ENCODE results near the gene ADAMTS12.

Gene ADAMTS12

DNA sequence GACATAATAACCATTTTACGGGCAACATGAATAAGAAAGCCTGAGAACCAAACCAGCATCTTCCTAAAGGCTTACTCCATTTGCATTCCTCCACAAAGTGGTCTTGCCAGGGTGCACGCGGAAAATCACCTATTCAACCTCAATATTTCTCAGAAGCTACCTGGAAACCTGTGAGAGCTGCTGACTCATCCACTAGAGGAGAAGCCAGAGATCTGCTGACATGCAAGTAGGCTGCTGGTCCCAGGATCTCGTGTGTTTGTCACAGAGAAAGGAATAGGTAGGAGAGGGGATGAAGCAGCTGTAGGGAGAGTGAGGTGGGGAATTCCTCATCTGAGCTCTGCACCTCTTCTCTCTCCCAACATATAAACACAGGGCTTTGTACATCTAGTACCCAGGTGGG, 138.1 kb downstream of the ADAMTS12 start:
- DNase-seq: no peak

DNA sequence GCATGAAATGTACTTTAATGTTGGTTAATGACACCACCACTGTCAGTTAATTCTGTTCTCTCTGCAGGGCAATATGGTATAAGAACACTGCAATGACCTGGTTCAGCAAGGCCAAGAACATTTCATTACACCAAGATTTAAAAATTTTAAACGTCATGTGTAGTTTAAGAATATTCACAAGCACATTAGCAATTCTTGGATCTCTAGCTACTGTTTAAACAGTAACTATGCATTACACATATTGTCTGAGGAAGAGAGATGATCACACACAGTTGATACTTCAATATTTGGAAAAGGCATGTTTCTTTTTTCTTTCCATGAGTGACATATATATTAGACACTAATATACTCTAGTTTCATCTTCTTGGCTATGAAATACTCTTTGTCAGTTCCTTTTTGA, 143.0 kb downstream of the ADAMTS12 start:
- DNase-seq: no peak

DNA sequence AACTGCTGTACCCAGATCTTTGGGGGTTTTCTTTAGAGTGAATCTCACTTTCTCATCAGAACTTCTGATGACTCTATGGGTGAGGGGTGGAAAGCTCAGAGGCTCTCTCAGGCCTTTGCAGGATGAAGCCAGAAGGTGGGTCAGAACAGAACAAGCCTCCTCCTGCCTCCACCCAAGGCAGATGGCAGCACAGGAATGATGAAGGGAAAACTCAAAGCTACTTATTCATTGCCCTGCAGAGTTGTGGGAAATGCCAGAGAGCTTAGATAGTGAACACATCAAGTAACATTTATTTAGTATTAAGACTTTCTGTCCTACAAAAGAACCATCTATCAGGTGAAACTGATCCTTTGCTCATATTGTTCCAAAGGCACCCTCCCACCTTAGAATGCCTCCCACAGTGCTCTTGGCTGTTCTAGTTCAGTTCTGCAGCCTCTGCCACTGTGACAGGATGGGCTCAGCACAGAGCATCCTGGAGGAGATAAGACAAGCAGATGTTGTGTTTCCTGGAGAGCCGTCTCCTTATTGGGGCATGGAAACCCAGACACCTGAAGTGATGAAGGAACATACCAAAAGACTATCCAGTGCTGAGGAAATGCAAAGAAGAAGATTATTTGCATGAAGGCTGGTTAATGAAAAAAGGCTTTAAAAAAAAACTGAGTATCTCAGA, 146.6 kb downstream of the ADAMTS12 start:
- no peak for DNase-seq

DNA sequence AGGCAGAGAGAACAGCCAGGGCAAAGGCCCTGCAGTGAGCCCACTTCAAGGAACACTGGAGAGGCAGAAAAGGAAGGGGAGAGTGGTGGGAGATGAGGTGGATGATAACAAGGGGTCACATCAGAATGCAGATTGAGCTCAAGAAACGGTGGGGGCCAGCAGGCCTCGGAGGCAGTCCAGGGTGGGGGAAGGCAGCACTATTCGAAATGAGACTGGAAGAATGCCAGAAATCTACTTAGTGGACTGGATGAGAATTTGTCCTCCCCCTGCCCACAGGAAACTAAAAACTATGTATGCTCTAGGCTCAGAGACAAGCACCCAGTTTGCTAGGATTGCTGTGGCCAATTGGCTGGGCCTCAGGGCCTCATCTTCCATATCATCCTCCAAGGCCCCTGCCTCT, 148.7 kb downstream of the ADAMTS12 start:
- DNase-seq: no peak

DNA sequence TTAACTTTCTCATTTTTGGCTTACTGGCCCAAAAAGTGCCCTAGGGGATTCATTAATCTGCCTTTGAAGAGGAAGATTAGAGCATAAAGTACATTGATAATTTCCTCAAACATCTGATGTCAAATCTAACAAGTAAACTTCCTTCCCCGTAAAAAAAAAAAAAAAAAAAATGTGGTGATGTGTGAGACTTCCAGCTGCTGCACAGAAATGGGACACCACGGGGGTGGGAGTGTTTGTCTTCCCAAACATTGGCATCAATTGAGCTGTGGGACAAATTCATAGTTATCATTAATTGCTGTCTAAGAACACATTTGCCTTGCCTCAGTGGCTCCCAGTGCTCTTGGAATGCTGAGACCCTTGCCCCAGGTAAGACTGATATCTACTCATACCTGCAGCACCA, 149.6 kb downstream of the ADAMTS12 start:
- DNase-seq: no peak

DNA sequence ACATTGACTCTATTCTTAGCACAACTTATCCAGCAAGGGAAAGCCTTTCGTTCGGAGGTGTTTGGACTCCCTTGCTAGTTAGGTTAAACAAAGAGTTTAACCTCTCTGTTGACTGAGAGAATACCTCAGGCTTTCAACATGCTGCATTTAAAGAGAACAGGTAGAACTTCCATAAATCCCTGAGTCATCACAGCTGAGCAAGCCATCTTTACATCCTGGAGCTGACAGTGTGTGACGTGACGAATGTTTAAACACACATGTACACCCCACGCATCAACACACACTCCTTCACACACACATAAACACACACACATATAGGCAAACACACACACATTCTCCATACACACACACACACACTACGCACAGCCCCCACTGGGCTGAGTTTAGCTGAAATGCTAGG, 152.8 kb downstream of the ADAMTS12 start:
- DNase-seq: no peak

DNA sequence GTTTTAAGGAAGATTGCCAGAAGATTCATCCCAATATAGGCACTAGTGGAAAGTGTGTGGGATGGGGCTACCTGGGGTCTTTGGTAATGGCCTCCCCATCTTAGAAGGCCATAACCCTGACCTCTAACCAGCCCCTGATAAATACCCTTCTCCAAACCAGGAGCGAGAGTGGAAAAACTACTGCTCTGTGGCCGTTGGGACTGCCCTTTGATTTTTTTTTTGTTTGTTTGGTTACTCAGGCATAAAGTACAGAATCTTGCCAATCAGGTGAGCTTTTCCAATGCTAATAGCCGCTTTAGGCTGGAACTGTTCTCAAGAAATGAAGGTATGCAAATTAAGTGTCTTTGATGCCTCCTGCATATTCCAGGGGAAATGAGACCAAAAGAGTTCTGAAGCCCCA, 153.7 kb downstream of the ADAMTS12 start:
- no peak for DNase-seq

DNA sequence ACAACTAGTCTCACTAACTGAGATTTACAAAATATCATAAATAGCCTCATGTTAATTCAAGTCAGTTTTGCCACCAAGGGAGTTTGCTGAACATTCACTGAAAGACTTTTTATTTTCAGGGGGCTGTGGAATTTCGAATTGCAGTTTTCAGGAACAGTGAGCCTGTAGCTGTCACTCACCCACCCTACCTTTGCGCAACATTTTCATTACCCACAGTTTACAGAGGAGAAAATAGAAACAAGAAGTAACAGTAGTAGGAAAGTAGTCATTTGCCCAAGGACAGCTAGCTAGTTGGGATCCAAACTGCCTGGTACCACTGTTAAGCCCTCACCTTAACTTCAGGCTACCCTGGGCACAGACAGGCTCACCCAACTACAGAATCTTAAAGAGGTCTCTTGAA, 154.1 kb downstream of the ADAMTS12 start:
- no peak for DNase-seq

DNA sequence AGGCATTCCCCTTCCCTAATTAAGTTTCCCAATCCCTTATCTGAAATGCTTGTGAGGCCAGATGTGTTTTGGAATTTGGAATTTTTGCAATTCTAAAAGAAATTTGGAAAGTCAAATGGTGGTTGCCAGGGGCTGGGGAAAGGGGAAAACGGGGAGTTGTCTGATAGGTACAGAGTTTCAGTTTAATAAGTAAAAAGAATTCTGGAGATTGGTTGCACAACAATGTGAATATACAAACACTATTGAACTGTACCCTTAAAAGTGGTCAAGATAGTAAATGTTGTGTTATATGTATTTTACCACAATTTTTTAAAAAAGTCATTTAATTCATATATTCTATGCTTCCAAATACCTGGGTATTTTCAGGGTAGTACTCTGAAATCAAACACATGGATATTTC, 154.5 kb downstream of the ADAMTS12 start:
- DNase-seq: no peak

DNA sequence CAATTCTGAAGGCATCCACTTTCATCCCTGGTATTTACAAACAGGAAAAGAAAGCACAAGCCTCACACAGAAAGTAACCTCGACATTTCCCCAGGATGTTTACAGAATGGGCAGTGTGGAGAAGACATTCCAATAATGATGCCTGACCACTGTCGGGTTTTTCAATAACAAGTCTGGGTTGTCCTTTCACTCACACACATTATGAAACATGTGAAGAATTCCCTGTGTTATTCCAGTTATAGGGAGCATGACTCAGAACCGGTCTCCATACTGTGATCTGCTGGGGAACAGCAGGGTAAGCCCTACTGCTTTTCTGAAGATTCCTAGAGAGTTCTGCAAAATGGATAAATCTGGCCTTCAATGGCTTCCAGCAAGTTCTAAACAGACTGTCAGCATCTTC, 155.3 kb downstream of the ADAMTS12 start:
- no peak for DNase-seq

DNA sequence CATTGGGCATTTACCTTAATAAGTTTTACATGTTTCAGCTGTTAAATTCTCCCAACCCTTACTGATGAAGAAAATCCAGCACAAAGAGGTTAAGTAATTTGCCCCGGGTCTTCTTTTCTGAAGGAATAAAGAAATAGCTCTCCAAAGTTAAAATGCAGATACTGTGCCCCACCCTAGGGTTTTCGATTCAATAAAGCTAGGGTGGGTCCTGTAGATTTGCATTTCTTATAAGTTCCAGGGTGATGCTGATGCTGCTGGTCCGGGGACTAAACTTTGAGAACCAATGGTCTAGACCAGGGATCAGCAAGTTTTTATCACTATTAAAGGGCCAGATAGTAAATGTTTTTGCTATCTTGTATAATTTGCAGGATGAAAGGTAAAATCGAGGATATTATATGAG, 156.7 kb downstream of the ADAMTS12 start:
- no peak for DNase-seq

DNA sequence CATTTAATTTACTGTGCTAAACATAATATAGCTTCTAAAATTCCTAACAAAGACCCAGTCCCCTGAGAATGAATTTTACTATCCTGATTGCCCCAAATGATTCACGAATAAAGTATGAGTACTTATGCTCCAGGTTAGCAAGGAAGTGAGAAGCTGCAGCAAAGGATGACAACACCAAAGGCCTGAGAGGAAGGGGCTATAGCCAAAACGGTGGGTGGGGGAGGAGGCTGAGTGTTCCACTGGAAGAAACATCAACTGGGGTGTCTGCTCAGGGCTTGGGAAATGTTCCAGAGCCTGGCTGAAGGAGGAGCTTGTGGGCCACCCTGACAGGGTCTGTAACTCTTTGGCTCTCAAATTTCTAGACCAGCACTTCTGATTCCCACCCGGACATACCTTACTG, 157.3 kb downstream of the ADAMTS12 start:
- no peak for DNase-seq

DNA sequence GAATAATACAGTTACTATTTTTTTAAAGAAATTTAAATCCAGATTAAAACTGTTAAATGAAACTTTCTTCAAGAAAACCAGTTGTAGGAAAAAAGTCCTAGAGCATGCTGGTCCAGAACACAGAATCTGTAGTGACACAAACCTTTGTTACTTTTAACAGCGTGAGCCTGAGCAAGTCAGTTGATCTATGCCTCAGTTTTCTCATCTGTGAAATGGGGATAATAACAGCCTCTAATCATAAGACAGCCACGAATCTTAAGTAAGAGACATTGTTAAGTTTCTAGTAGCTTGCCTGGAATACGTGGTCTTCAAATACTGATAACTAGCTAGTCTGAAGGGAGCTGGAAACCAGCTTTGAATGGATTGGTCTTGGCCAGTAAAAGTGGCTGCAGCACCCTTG, 158.6 kb downstream of the ADAMTS12 start:
- DNase-seq: no peak

DNA sequence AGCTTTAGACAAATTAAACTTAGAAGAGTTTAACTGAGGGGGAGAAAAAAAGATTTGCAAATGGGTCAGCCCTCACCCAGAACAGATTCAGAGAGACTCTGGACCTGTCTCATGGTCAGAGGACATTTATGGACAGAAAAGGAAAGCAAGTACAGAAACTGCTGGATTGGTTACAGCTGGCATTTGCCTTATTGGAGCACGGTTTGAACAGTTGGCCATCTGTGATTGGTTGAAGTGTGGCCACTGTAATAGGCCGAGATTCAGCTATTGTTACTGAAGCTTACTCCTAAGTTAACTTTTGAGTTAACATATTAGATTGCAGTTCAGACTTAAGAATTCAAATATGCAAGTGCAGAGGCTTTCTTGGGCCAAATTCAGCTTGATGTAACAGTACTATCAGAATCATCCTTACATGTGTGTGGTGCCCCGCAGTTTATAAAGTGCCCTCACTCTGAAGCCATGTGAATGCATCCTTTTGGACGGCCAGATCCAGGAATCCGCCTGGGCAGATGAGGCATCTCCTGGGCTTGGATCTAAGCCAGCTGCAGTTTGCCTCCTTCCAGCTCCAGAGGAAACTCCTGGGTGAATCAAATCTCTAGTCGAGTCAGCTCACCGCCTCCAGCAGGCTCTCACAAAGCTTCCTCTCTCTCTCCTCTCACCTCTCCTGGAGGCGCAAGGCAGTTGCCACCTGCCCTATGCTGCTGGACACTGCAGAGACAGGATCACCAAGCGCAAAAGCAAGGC, 165.2 kb downstream of the ADAMTS12 start:
- no peak for DNase-seq

DNA sequence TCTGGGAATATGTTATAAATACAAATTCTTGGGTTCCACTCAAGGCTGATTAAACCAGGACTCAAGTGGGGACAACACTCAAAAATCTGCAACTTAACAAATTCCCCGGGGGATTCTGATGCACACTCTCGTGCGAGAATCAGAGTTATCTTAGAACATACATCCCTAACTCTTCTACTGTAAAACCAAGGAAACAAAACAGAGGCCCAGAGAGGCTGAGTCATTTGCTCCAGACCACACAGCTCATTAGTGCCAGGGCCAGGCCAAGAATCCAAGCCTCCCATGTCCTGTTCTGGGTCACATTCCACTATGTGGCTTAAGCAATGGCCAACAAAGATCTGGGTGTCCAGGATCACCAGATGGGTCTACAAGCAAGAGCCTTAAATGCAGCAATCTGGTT, 166.0 kb downstream of the ADAMTS12 start:
- no peak for DNase-seq

DNA sequence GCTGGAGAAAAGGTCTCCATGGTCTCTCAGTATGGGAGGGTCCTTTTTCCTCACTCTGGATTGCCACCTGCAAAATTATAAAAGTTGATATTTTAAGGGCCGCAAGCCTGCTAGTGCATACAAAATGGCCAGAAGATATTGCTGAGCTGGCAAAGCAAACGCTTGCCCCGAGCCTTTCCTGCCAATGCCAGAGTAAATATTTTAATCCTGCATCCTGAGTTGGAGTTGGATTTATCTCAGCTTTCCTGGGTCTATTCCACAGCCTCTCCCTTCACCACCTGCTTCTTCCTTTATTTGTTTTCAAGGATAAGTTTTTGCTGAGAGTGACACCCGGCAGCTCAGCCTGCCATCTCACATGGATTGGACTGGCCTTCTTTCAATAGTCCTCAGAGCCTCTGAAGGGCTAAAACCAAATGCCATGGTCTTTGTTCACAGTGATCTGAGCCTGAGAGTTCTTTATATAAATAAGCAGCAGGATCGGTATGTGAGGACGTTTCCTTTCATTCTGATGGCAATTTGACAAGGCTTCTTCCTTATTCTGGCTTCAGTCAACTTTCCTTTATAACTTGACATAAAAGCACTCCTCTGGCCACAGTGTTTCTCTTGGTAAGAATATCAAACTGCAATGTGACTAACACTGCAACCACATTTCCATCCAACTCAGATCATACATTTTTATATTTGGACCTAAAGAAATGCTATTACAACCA, 170.1 kb downstream of the ADAMTS12 start:
- no peak for DNase-seq

DNA sequence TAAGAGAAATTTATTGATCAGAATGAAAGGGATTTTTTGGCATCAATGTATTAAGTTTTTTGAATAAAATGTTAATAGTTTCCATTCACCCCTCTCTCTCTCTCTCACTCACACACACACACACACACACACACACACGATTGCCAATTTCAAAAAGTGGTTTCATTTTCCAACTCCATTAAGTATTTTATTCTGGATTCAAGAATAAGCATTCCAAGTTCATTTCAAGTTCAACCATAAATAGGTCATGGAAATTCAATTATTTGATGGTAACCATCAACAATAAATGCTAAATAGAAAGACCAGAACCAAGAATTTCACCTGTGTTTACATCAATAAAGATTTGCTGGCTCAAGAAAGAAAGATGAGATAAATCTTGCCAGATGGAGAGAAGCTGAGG, 171.6 kb downstream of the ADAMTS12 start:
- no peak for DNase-seq

DNA sequence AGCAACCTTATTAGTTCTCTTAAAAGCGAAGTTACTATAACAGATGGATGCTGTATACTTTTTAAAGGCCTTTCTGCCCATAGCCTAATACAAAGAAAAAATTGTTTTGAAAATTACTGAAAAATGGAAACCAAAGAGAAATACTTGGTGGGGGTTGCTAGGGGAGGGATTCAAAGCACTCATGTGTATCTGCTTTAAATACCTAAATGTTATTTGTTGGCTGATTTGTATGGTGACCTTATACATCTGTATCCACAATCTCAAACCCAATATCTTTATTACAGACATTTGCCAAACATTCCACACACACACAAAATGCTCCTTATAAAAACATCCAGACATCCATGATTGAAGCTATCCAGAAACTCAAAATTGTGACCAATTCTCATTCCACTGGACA, 172.0 kb downstream of the ADAMTS12 start:
- no peak for DNase-seq

DNA sequence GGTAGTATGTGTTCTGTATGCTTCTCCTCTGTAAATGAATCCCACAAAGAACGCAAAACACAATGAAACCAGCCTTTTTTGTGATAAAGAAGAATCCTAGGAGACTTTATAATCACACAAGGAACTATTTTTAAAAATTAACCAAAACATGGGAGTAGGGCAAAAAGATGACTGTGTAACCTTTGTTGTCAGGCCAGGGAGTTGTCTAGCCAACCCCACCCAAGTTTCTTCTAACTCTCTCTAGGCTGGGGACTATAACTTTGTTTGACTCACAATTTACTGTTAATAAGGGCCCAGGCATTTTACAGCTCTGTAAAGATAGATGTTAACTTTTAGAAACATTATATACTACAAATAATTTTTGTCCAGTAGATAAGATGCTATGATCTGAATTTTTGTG, 176.1 kb downstream of the ADAMTS12 start:
- DNase-seq: no peak

DNA sequence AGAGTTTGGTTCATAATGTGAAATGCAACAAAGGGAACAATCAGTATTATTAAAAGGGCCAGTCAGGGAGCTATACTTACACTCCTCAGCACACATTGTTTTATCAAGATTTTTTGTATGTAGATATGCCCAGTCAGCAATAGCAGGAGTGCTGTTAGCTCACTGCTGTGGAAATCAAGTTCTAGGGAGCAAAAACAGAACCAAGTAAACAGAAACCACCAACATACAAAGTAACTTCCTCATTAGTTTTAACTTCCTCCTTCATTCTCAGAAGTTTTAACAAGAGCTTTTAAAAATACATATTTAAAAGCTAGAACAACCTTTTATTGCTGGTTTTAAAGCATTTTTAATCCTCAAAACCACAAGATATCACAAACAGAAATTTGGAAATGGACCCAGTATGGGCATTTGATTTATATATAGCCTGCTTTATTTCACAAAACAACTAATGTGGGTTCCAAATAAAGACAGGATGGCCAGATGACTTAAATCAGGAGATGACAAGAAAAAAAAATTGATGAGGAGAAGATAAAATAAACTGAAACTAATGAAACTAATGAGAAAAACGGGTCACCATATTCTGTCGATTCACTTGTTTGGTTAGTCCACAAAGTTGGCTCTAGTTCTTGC, 178.5 kb downstream of the ADAMTS12 start:
- no peak for DNase-seq

DNA sequence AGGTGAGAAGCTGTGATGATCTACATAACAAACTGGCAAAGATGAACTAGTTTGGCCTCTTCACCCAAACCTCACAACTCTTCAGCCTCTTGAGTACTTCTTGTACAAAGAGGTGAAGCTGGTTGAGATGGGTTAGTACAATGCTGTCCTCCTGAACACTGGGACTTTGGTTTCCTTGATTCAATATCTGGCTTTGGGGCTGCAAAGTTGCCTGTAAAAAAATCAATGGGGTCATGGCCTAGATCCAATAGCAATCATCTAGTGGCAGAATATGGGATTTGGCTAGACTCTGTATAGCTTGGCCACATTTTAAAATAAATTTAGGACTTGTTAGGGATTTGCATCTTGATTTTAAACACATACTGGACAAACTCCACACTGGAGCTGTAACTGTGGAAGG, 179.1 kb downstream of the ADAMTS12 start:
- DNase-seq: no peak

DNA sequence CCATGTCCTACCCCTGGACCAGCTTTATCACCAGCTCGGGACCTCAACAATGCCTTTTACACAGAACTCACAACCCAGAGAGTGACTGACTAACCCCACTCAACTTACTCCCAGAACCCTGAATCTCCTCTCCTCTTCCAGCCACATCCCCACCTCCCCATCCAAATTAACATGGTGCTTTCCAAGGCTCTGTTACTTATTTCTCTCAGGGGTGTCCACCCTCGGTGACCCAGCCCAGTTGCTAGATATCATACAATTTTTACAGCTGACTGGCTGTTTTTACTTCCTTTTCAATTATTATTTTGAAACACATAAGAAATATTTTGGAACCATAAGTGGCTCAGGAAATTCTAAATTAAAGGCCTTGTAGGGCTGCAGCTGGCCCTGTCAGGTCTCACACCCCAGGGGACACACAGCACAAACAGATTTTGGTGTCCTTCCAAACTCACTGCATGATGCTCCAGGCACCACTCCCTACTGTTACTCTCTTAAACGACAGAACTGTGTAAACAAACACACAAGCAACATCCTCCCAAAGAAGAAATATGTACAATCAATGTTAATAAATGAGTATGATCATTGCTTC, 180.6 kb downstream of the ADAMTS12 start:
- no peak for DNase-seq

DNA sequence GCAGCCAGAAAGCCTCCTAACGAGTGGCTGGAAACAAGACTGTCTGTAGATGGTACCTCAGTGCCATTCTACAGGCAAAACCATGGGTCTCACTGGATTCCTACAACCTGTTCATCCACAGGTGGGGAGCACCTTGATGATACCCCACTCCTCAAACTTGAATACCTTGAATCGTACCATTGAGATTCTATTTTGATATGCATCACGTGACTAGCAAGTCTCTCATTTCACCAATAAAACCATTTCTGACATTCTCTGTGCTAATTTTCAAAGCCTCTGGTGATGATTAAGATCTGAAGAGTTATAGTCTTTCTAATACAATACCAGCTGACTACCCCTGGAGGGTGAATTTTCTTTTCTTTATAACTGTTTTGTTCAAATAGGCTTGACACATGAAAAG, 188.9 kb downstream of the ADAMTS12 start:
- DNase-seq: no peak

Measured in NCI-H1105 treated with DMSO at 0.1 percent for 48 hours (cell line).